NCI-H1105 treated with DMSO at 0.1 percent for 48 hours (cell line): Measurements from ENCODE around the gene ACTL6B.
"Not testable (repeated sequence)": the region's sequence is repeated elsewhere in the genome, so short reads cannot be mapped to it uniquely, and the experiment has no call there.

Source experiments
- DNase-seq: peaks from one replicate; lab custom pipeline; 2025; lab: John Stamatoyannopoulos, UW

Gene ACTL6B

GRCh38 chr7:100655908-100656674, at the start of gene ACTL6B:
Gene ACTL6B (minus strand): TSS chr7:100656448. CDS start chr7:100656354, 94 bp downstream.
- peak; percentile 78 for DNase-seq

GRCh38 chr7:100705320-100705752, 49.1 kb upstream of the ACTL6B start:
- DNase-seq: peak; percentile 51

- DNase-seq: not testable (repeated sequence)
These were observed 44.8 kb upstream of the ACTL6B start for GRCh38 chr7:100701089-100701488.

- DNase-seq: no peak
These were observed 42.8 kb upstream of the ACTL6B start for GRCh38 chr7:100699018-100699417.

- DNase-seq: no peak
These were observed 39.9 kb upstream of the ACTL6B start for GRCh38 chr7:100696123-100696521.

GRCh38 chr7:100694098-100694745, 38.0 kb upstream of the ACTL6B start, which contains the start of gene GIGYF1:
Gene GIGYF1 (minus strand): TSS chr7:100694250. CDS start chr7:100688238, 6,012 bp downstream.
- DNase-seq: peak; percentile 46

- no peak for DNase-seq
These were observed 37.3 kb upstream of the ACTL6B start for GRCh38 chr7:100693312-100694097.

DNA sequence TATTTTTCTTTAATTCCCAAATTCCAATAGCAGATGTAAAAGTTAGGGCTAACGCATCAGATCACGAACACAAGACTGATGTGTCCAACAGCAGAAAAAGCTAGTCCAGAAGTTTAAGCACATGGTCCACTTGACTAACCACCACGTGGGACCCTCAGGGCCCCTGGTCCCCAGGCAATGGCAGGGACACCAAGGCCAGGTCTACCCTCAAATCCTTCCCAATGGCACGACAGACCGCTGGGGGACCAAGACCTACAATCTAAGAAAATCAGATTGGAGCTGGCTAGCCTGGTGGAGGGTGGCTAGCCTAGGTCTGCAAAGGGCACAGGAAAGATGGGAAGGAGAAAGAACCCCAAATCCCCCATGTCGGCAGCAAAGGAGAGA, 36.3 kb upstream of the ACTL6B start:
- DNase-seq: no peak

- DNase-seq: peak; percentile 63
These were observed 35.7 kb upstream of the ACTL6B start for GRCh38 chr7:100691676-100692577.

DNA sequence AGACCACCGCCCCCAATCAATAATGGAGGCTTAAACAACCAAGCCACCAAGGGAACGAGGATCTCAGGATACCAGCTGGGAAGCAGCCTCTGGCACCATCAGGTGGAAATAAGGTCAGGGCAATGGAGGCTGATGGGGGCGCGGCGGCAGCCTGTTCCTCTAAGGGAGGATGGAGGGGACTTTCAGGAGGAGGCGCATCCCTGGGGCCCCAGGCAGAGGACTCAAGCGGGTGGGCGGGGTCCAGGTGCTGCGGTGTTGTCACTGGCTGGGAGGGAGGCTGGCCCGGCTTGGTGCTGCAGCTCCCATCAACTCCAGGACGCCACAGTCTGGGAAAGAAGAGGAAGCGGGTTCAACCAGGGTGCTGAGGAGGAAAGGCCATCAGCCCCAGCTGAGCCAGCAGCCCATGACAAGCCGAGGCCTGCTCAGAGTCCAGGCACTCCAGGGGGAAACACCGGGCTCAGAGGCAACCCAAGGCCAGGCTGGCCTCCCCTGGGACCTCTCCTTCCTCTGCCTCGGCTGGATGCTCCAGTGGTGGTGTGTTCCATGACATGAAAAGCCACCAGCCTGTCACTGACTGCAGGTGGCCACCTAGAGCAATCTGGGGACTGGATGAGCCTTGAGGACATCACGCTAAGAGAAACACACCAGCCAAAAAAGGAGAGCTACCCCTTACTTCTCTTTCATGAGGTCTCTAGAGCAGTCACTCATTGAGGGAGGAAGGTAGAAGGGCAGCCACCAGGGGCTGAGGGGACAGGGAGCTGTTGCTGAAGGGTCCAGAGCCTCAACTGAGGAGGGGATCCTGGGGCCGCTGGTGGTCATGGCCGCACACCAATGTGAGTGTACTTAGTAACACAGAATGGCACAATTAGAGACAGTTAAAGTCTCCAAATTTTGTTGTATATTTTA, 33.2 kb upstream of the ACTL6B start:
- DNase-seq: no peak

DNA sequence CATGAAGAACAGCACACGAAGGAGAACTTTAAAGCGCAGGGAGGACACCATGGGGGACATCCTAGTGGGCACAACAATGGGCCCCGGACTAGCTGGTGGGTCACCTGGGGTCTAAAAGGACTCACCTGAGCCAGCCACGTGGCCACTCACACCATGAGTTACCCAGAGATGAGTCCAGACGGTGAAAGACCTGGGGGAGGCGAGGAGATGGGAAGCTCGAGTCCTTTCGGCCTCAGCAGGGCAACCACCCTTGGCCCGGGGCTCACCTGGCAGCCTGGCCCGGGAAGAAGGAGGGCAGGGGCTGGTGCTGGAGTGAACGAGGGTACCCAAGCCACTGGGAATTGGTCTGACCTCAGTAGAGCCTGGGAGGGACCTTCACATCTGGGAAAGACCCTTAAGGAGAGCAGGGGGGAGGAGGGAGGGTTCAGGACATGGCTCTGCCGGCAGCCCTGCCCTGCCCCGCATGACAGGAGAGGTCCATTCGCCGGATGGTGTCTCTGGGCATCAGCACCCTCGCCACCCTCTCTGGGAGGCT, 32.1 kb upstream of the ACTL6B start:
- no peak for DNase-seq

DNA sequence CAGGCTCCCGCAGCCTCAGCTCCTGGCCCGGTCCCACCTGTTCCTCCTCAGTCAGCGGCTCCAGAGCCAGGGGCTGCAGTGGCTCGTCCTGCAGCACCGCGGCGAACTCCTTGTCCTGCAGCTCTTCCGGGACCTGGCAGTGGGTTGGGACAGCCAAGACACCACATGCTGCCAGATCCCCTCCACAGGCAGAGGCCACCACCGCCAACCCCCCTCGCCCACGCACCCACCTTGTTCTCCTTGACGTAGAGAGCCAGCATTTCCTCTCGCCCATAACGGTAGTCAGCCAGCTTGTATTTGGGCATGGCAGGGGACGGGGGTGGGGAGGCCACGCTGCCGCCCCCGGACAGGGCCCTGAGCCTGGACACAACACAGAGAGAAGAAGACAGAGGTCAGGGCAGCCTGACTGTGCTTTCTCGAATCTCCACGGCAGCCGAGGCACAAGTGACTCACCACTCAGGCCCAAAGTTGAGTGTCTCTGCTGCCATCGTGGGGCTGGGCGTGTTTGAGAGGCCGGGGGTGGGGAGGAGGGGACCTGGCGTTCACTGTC, 31.6 kb upstream of the ACTL6B start:
- DNase-seq: no peak

- DNase-seq: no peak
These were observed 31.0 kb upstream of the ACTL6B start for GRCh38 chr7:100687261-100687660.

GRCh38 chr7:100686822-100687211, 30.6 kb upstream of the ACTL6B start:
- DNase-seq: no peak

- no peak for DNase-seq
These were observed 30.1 kb upstream of the ACTL6B start for GRCh38 chr7:100686201-100686821.

DNA sequence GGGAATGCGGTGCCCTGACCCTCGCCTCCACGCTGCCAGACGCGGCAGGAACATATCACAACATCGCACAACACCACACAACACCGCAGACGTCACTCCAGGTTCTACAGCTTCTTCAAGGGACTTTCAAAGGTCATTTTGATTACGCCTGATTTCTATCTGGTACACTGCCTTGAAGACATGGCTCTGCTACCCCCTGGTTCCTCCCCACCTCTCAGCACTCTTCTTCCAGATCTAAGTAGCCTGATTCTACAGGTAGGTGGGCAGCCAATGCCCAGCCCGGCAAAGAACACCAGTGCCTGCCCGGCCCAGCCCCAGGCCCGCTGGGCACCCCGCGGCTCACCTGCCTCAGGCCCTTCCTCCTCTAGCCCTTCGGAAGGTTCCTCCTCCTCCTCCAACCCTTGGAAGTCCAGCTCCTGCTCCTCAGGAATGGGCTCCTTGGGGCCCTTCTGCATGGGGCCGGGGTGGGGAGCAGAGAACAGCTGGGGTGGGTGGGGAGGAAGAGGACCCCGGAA, 29.4 kb upstream of the ACTL6B start:
- DNase-seq: no peak

DNA sequence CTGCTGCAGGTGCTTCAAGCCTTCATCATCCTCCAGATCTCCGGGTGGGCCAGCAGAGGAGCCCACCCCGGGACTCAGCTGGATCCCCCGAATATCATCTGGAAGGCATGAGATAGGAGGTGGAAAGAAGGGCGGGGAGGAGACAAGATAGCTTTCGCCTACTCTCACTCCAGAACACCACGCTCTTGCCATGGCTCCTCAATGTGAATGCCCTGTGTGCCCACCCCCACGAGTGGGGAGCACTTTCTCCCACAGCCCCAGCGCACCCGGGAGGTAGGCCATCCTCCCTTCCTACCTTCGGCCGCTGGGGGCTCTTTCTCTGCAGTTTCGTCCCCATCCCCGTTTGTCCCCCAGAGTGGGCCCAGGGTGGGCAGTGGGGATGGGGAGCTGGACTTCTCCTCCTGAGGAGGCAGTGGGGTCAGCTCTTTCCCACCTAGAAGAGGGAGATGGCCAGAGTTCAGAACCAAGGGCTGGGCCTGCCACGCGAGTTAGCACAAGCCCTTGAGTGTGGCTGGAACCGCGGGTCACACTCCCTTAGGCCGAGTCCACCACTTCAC, 28.9 kb upstream of the ACTL6B start:
- DNase-seq: no peak

GRCh38 chr7:100684534-100685042, 28.3 kb upstream of the ACTL6B start:
- DNase-seq: no peak
